ENCODE results near the gene DNAJB8.

The DNAJB8 gene

GRCh38 chr3:128459461-128459820, 7.2 kb downstream of the DNAJB8 start:
- Mint-ChIP-seq H3K27me3 (peaks cover 33% of the 10 kb centered on the region), H3K9me3 (no peaks in the 10 kb centered on the region), H3K4me3 (no peak overlapping the region), H3K27ac (no peak overlapping the region), H3K4me1 (ENCODE audit: low read depth) (no peaks in the 10 kb centered on the region), H3K36me3 (ENCODE audit: low read depth) (no peaks in the 10 kb centered on the region)
- intact Hi-C loops (cut with micrococcal nuclease), result no loop called here

- intact Hi-C loops (cut with micrococcal nuclease), result no loop called here
- H3K27ac Mint-ChIP-seq, result no peak overlapping the region
- no peaks in the 10 kb centered on the region for H3K36me3 Mint-ChIP-seq (ENCODE audit: low read depth)
- no peak overlapping the region for H3K4me3 Mint-ChIP-seq
- peaks cover 37% of the 10 kb centered on the region for H3K27me3 Mint-ChIP-seq
- no peaks in the 10 kb centered on the region for H3K9me3 Mint-ChIP-seq
- H3K4me1 Mint-ChIP-seq (ENCODE audit: low read depth), result no peaks in the 10 kb centered on the region
Observed at GRCh38 chr3:128458746-128459460, 7.8 kb downstream of the DNAJB8 start.

- Mint-ChIP-seq H3K27ac (no peak overlapping the region), H3K9me3 (no peaks in the 10 kb centered on the region), H3K4me3 (no peak overlapping the region), H3K4me1 (ENCODE audit: low read depth) (no peaks in the 10 kb centered on the region), H3K27me3 (peaks cover 45% of the 10 kb centered on the region), H3K36me3 (ENCODE audit: low read depth) (no peaks in the 10 kb centered on the region)
- intact Hi-C loops (cut with micrococcal nuclease), result no loop called here
Observed at GRCh38 chr3:128457937-128458336, 8.8 kb downstream of the DNAJB8 start.

- H3K27ac Mint-ChIP-seq, result no peak overlapping the region
- no peak overlapping the region for H3K4me3 Mint-ChIP-seq
- intact Hi-C loops (cut with micrococcal nuclease), result no loop called here
- H3K36me3 Mint-ChIP-seq (ENCODE audit: low read depth), result no peaks in the 10 kb centered on the region
- no peaks in the 10 kb centered on the region for H3K9me3 Mint-ChIP-seq
- H3K27me3 Mint-ChIP-seq, result peaks cover 50% of the 10 kb centered on the region
- no peaks in the 10 kb centered on the region for H3K4me1 Mint-ChIP-seq (ENCODE audit: low read depth)
Observed at GRCh38 chr3:128456776-128457715, 9.6 kb downstream of the DNAJB8 start.

GRCh38 chr3:128455786-128456748, 10.6 kb downstream of the DNAJB8 start:
- no peaks in the 10 kb centered on the region for H3K36me3 Mint-ChIP-seq (ENCODE audit: low read depth)
- H3K27ac Mint-ChIP-seq, result no peak overlapping the region
- H3K27me3 Mint-ChIP-seq, result peaks cover 58% of the 10 kb centered on the region
- no peak overlapping the region for H3K4me3 Mint-ChIP-seq
- H3K9me3 Mint-ChIP-seq, result no peaks in the 10 kb centered on the region
- H3K4me1 Mint-ChIP-seq (ENCODE audit: low read depth), result no peaks in the 10 kb centered on the region
- intact Hi-C loops (cut with micrococcal nuclease), result no loop called here

- intact Hi-C loops (cut with micrococcal nuclease), result no loop called here
- Mint-ChIP-seq H3K27me3 (peaks cover 64% of the 10 kb centered on the region), H3K36me3 (ENCODE audit: low read depth) (no peaks in the 10 kb centered on the region), H3K9me3 (no peaks in the 10 kb centered on the region), H3K4me3 (no peak overlapping the region), H3K27ac (no peak overlapping the region), H3K4me1 (ENCODE audit: low read depth) (no peaks in the 10 kb centered on the region)
Observed at GRCh38 chr3:128455116-128455515, 11.6 kb downstream of the DNAJB8 start.

- Mint-ChIP-seq H3K4me1 (ENCODE audit: low read depth) (no peaks in the 10 kb centered on the region), H3K36me3 (ENCODE audit: low read depth) (no peaks in the 10 kb centered on the region), H3K27ac (no peak overlapping the region), H3K27me3 (peaks cover 64% of the 10 kb centered on the region), H3K9me3 (no peaks in the 10 kb centered on the region), H3K4me3 (no peak overlapping the region)
- intact Hi-C loops (cut with micrococcal nuclease), result no loop called here
Observed at GRCh38 chr3:128454310-128454618, 12.4 kb downstream of the DNAJB8 start.

- H3K4me1 Mint-ChIP-seq (ENCODE audit: low read depth), result no peaks in the 10 kb centered on the region
- H3K36me3 Mint-ChIP-seq (ENCODE audit: low read depth), result no peaks in the 10 kb centered on the region
- no peak overlapping the region for H3K4me3 Mint-ChIP-seq
- intact Hi-C loops (cut with micrococcal nuclease), result no loop called here
- H3K27me3 Mint-ChIP-seq, result peaks cover 66% of the 10 kb centered on the region
- no peaks in the 10 kb centered on the region for H3K9me3 Mint-ChIP-seq
- H3K27ac Mint-ChIP-seq, result no peak overlapping the region
Observed at GRCh38 chr3:128453501-128454309, 13.0 kb downstream of the DNAJB8 start.

- H3K9me3 Mint-ChIP-seq, result no peaks in the 10 kb centered on the region
- H3K4me1 Mint-ChIP-seq (ENCODE audit: low read depth), result peaks cover 4% of the 10 kb centered on the region
- H3K4me3 Mint-ChIP-seq, result no peak overlapping the region
- H3K27me3 Mint-ChIP-seq, result peaks cover 68% of the 10 kb centered on the region
- no peak overlapping the region for H3K27ac Mint-ChIP-seq
- intact Hi-C loops (cut with micrococcal nuclease), result no loop called here
- no peaks in the 10 kb centered on the region for H3K36me3 Mint-ChIP-seq (ENCODE audit: low read depth)
Observed at GRCh38 chr3:128452678-128453275, 13.9 kb downstream of the DNAJB8 start.

GRCh38 chr3:128452120-128452519, 14.6 kb downstream of the DNAJB8 start:
- intact Hi-C loops (cut with micrococcal nuclease), result no loop called here
- Mint-ChIP-seq H3K9me3 (no peaks in the 10 kb centered on the region), H3K27me3 (peaks cover 68% of the 10 kb centered on the region), H3K4me1 (ENCODE audit: low read depth) (peaks cover 4% of the 10 kb centered on the region), H3K27ac (no peak overlapping the region), H3K4me3 (no peak overlapping the region), H3K36me3 (ENCODE audit: low read depth) (no peaks in the 10 kb centered on the region)

- intact Hi-C loops (cut with micrococcal nuclease), result no loop called here
- H3K27me3 Mint-ChIP-seq, result peaks cover 47% of the 10 kb centered on the region
- no peak overlapping the region for H3K4me3 Mint-ChIP-seq
- H3K4me1 Mint-ChIP-seq (ENCODE audit: low read depth), result peaks cover 4% of the 10 kb centered on the region
- no peaks in the 10 kb centered on the region for H3K36me3 Mint-ChIP-seq (ENCODE audit: low read depth)
- H3K27ac Mint-ChIP-seq, result no peak overlapping the region
- H3K9me3 Mint-ChIP-seq, result no peaks in the 10 kb centered on the region
Observed at GRCh38 chr3:128449111-128449638, 17.5 kb downstream of the DNAJB8 start.

GRCh38 chr3:128448491-128448890, 18.2 kb downstream of the DNAJB8 start:
- H3K27me3 Mint-ChIP-seq, result peaks cover 47% of the 10 kb centered on the region
- no peaks in the 10 kb centered on the region for H3K36me3 Mint-ChIP-seq (ENCODE audit: low read depth)
- H3K4me3 Mint-ChIP-seq, result no peak overlapping the region
- intact Hi-C loops (cut with micrococcal nuclease), result no loop called here
- H3K9me3 Mint-ChIP-seq, result no peaks in the 10 kb centered on the region
- no peak overlapping the region for H3K27ac Mint-ChIP-seq
- H3K4me1 Mint-ChIP-seq (ENCODE audit: low read depth), result peaks cover 4% of the 10 kb centered on the region

GRCh38 chr3:128447561-128448013, 19.1 kb downstream of the DNAJB8 start:
- no peak overlapping the region for H3K4me3 Mint-ChIP-seq
- peaks cover 4% of the 10 kb centered on the region for H3K4me1 Mint-ChIP-seq (ENCODE audit: low read depth)
- H3K27ac Mint-ChIP-seq, result no peak overlapping the region
- H3K27me3 Mint-ChIP-seq, result peaks cover 41% of the 10 kb centered on the region
- H3K36me3 Mint-ChIP-seq (ENCODE audit: low read depth), result no peaks in the 10 kb centered on the region
- H3K9me3 Mint-ChIP-seq, result no peaks in the 10 kb centered on the region
- intact Hi-C loops (cut with micrococcal nuclease), result no loop called here

Measured in dendritic cell treated with granulocyte-macrophage colony-stimulating factor and Interleukin-4, amounts not matched to agents 40 ng/mL and 50 ng/mL, for 4 days (primary cell).